GM04504 (cell line): ENCODE measurements around the gene ITPRIP.
A peak's percentile ranks its signal among the peaks of the same experiment; 100 is the strongest.

Experiments
- DNase-seq: peaks from one replicate; pipeline ENCODE4 v3.0.0-alpha.2; 2012; ENCODE audit warnings: low read depth

ITPRIP gene

DNA sequence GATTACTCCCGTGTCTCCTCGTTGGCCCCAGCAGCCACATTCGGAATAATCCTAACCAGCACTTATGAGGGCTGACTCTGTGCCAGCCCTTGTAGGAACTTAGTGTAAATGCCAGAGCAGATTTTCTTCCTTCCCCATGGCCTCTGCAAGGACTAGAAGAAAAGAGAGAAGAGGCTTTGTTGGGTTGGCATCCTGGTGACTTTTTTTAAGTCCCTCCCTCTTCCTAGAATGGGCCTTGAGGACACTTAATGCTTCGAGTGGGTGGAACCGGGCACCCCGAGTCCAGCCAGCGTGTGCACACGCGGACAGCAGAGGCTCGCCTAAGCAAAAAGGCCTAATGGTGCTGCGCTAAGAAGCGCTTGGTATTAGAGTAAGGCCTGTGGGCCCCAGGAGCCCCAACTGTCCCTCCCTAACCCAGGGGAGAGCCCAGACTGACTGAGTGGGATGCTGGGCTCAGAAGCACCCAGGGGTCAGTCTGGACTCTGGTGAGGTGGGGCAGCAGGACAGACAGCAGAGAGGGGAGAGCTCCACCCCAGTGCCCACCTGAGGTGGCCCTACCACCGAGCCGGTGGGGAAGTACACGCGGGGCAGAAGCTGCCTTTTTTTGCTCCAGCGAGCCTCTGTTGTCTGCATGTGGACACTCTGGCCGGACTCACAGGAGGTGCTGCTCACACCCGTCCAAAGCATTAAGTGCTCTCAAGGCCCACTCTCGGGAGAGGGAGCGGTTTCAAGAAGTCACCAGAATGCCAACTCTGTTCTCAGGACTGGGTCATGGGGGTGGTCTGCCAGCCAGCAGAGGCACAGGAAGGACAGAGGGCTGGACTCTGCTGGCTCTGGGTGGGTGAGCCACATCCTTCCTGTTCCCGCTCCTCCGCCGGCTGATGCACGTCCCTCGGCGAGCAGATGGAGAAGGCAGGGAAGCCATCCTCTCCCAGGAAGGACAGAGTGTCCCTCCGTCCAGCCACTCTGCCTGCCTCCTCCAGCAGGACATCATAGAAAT lies 12.5 kb downstream of the ITPRIP start:
- DNase-seq, result no peak

DNA sequence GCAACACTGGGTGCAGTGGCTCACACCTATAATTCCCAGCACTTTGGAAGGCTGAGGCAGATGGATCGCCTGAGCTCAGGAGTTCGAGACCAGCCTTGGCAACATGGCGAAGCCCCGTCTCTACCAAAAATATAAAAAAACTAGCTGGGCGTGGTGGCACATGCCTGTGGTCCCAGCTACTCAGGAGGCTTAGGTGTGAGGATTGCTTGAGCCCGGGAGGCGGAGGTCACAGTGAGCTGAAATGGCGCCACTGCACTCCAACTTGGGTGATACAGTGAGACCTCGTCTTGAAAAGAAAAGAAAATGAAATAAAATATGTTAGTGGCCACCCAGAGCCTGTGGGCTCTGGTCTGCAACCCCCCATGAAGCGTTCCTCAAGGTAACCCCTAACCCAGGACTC lies 13.3 kb downstream of the ITPRIP start:
- DNase-seq, result no peak

- no peak for DNase-seq
These were observed 14.0 kb downstream of the ITPRIP start for GRCh38 chr10:104324221-104324686.

DNA sequence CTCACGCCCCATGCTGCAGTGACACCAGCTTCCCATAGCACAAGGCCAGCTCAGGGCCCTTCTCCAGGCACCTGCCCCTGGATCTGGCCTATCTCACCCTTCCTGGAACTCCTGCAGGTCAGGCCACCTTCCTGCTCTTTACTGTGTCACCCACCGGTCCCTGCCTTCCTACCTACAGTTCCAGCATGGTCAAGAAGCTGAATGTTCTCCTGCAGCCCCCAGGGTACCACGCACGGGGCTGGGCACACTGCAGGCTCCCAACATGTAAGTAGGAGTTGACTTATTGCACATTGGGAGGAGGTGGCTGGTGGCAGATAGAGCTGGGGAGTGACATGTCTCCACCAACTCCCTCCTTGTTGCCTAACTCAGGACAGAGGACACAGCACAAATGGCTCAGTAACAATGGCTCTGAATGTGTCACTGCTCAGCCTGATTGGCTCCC lies 14.5 kb downstream of the ITPRIP start:
- no peak for DNase-seq

DNA sequence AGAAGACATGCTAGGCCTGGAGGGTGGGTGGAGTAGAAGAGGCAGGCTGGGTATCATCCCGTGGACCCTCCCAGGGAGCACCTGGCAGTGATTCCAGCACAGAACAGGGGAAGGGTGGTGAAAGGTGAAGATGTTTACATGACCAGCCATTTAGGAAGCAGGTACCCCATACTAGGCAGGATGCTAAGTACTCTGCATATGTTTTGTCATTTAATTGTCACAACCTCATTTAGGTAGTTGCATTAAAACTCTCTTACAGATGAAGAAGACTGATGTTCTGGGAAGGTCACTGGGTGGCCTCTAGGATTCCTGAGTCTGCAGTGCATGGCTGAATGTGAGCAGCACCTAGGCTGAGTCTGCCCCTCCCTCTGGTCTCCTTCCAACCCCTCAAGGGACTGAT lies 15.2 kb downstream of the ITPRIP start:
- DNase-seq, result no peak

DNA sequence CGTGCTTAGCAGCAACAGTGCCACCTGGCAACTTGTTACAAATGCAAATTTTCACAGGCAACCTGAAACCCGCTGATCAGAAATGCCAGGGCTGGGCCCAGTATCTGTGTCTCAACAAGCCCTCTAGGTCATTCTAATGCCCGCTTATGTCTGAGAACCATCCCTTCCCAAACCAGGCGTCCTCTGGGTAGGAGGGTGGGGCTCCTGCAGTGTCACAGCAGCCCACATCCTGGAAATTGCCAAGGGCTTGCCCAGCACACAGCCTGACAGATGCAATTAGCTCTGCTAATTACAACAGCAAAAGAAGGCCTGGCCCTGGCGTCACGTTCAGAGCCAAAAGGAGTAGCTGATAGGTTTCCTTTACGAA lies 15.9 kb downstream of the ITPRIP start:
- DNase-seq, result no peak

GRCh38 chr10:104321725-104322415 lies 16.4 kb downstream of the ITPRIP start:
- no peak for DNase-seq

- DNase-seq, result no peak
These were observed 17.0 kb downstream of the ITPRIP start for GRCh38 chr10:104321226-104321625.

DNA sequence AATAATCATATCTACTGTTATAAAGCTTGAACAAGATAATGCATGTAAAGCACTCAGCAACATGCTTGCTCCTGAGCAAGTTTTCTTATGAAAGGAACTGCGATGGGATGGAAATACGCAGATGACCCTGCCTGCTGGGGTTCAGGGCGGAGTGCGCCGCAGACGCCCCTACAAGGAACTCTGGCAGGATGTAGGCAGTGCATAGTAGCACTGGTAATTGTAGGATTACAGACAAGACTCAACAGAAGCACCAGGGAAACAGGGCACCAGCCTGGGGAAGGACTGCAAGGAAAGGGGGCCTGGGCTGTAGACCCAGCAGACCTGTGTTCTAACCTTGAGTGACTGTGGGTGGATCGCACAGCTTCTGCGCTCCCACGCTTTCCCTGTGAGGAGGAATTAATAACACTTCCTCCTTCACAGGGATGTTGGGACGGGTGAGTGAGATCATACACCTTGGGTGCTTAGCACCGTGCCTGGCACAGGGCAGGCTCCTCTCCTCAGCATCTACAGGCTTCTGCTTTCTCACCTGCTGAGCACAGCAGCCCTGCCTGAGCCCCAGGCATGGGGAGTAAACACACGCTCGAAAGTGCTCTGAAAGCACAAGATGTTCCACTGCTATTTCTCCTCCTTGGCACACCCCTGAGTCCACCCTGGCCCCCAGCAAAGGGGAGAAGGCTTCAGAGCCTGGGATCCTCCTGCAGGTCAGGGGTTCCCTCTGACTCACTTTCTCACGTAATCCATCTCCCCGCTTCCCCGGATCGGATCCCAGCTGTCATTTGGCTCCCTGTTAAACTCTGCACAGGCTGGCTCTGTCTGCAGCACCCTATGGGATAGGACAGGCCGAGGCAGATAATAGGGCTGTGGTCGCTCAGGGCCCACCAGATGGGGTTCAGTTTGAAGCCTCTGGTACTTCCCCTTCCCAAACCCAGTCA lies 19.2 kb downstream of the ITPRIP start:
- DNase-seq, result no peak

- DNase-seq, result no peak
These were observed 19.9 kb downstream of the ITPRIP start for GRCh38 chr10:104318326-104318725.

DNA sequence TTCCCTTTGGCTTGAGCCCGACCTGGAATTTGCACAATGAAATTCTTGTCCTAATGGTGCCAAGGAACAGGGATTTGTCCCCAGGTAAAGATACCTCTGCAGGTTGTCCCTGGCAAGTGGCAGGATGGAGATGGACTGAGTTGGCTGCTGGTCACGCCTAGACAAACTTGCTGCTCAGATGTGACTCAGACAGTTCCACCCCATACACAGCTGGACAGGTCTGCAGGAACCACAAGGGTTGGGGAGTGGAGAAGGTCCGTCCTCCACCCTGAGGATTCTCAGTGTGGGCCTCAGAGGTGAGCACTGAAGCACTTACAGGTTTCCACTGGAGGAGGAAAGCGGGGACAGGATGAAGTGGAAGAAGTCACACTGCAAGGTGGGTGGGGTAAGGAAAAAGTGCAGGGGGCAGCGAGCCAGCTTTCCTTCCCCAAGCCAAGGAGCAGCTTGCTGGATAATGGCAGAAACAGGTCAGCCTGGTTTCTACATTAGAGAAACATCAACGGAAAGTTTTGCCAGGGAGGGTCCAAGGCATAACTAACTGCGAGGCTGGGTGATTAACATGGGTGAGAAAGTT lies 20.5 kb downstream of the ITPRIP start:
- DNase-seq, result no peak

GRCh38 chr10:104317269-104317710 lies 21.0 kb downstream of the ITPRIP start:
- no peak for DNase-seq

DNA sequence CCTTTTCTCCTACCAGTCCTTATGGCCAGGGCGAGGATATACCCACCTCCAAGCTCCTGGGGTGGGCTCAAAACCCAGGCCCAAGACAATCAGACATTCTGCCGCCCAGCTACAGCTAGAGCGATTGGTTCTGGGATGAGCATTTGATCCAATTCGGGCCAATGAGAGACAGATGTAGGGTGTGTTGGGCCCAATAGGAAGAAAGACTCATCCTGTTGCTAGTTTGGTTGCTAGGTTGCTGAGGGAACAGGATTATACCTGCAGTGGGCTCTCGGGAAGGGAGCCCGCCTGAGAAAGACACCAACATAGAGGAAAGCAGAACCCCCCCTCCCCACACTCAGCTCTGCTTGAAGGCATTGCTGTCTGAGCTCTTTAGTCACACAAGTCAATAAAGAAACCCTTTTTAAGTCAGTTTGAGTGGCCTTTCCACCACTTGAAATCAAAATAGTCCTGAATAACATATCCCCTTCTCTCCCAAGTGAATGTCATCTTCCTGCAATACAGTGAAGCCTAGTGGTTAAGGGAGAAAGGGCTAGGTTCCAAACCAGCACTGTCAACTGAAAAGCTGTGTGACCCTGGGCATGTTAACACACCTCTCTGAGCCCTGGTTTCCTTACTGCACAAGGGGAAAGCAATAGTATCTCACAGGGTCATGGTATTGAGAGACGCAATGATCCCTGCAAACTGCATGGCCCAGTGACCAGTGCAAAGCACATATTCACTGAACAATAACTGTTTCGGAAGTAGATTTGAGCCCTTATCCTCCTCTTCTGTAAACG lies 21.8 kb downstream of the ITPRIP start:
- no peak for DNase-seq

GRCh38 chr10:104315486-104315921 lies 22.8 kb downstream of the ITPRIP start:
- no peak for DNase-seq

- DNase-seq, result no peak
These were observed 23.4 kb downstream of the ITPRIP start for GRCh38 chr10:104314591-104315485.

- no peak for DNase-seq
These were observed 27.0 kb downstream of the ITPRIP start for GRCh38 chr10:104311184-104311720.

DNA sequence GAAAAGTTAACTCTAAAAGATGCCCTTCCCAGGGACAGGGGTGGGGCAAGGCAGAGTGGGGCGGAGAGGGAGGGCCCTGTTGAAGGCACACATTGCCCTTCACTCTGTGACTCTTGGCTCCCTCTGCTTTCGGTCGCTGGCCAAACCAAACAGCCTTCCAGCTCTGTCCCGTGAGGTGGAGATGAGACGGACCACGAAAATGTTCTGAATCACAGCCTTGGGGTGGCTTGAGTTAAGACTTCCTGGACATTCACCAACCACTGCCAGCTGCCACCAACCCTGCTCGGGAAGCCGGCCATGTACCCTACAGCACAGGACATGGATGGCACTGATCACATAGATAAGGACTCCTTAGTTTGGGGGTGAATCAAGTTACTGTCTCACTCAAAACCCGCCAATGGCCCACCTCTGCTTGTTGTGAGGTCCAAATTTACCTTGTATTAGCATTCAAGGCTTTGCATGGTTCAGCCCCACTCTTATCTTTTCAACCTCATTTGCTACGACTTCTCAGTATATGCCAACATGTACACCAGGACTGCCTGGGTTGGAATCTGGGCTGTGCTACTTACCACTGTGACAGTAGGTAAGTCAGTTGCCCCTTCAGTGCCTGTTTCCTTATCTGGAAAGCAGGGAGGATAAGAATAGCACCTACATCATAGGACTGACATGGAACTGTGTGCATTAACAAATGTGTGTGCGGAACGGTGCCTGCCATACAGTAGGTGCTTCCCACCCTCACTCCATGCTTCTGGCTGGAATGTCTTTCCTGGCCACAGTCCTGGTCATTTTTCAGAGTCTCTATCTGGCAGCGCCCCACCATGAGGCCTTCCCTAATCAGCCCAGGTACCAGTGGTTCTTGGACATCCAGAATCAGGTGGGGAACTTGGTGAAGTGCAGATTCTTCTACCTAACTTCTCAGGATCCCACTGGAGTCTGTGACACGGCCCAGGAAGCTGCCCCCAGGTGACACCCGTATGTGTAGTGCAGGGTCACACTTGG lies 28.0 kb downstream of the ITPRIP start:
- DNase-seq, result peak; percentile 84

GRCh38 chr10:104308439-104308903 lies 29.8 kb downstream of the ITPRIP start:
- no peak for DNase-seq
